IPS-18a (cell line): ENCODE measurements around the gene TMEM95.
"Not testable (repeated sequence)": the region's sequence is repeated elsewhere in the genome, so short reads cannot be mapped to it uniquely, and the experiment has no call there.

Experiments used
- H3K27ac ChIP-seq: one replicate; pipeline ENCODE4 v1.5.1; 2013; ENCODE audit warnings: low read length
- H3K27me3 ChIP-seq: one replicate; pipeline ENCODE4 v1.6.1; 2013; ENCODE audit warnings: mild to moderate bottlenecking, low read length; ENCODE audit not compliant: control insufficient read depth, insufficient read depth
- H3K36me3 ChIP-seq: one replicate; pipeline ENCODE4 v1.6.1; 2013; ENCODE audit warnings: low read depth, low read length; ENCODE audit not compliant: control insufficient read depth
- H3K4me1 ChIP-seq: one replicate; pipeline ENCODE4 v1.6.1; 2013; ENCODE audit warnings: low read depth, low read length; ENCODE audit not compliant: control insufficient read depth
- H3K4me3 ChIP-seq: one replicate; pipeline ENCODE4 v1.5.1; 2013; ENCODE audit warnings: low read length
- H3K9ac ChIP-seq: one replicate; pipeline ENCODE4 v1.6.1; 2013; ENCODE audit warnings: mild to moderate bottlenecking, low read length, moderate library complexity
- H3K9me3 ChIP-seq: one replicate; pipeline ENCODE4 v1.6.1; 2013; ENCODE audit warnings: low read depth, low read length; ENCODE audit not compliant: control insufficient read depth

TMEM95 gene

DNA sequence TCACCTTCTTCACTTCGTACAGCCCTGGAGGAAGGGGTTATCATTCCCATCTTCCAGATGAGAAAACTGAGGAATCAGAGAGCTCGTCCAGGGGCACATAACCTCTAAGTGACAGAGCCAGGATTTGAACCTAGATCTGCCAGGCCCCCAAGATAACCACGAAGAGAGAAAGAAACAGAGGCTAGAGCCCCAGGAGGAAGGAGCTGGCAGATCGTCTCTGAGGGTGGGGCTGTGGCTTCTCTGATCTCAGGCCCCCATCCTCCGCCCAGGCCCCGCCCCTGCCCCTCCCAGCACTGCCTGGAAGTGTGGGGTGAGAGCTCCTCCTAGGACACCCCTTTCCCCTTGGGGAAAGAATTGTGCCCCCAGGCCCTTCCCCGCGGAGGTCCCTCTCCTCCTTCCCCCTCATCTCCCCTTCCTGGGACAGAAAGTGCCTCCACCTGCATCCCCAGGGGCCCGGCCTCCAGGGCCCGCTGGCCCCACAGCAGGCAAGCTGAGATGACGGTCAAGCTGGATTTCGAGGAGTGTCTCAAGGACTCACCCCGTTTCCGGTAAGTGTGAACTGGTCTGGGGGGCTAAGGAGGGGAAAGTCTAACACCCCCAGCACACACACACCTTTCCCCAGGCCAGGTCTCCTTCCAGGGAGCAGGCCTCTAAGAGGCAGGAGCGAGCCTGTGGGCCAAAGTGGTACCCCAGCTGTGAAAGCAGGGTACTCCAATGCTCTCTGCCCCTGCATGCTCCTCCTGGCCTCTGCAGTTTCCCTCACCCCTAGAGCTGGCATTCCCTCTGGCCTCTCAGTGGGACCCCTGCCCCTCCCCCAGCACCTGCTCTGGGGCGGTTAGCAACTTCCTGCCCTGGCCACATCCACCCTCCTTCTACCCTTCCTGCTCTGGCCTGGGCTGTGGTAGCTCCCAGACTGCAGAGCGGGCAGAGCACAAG is 18.4 kb upstream of the TMEM95 start, which contains the start of gene ACAP1:
Gene ACAP1, plus strand, starts transcription at position 290 of the 936 bp plus-strand sequence. Its CDS starts 206 bp downstream, at position 496.
- Histone ChIP-seq H3K36me3 (no peaks in the 10 kb centered on the region), H3K4me1 (peaks cover 13% of the 10 kb centered on the region), H3K9me3 (no peaks in the 10 kb centered on the region), H3K27ac (no peak within 1 kb of the TSS), H3K27me3 (no peaks in the 10 kb centered on the region), H3K4me3 (peak within 1 kb of the TSS; percentile 20), H3K9ac (peak within 1 kb of the TSS; percentile 39)

GRCh38 chr17:7337600-7337999 is 17.4 kb upstream of the TMEM95 start:
- H3K4me1 ChIP-seq, result peaks cover 13% of the 10 kb centered on the region
- not testable (repeated sequence) for H3K9ac ChIP-seq, H3K27me3 ChIP-seq, H3K27ac ChIP-seq, H3K4me3 ChIP-seq, H3K36me3 ChIP-seq, H3K9me3 ChIP-seq

- Histone ChIP-seq H3K36me3 (no peaks in the 10 kb centered on the region), H3K4me1 (peaks cover 13% of the 10 kb centered on the region), H3K27me3 (no peaks in the 10 kb centered on the region), H3K9me3 (no peaks in the 10 kb centered on the region), H3K4me3 (no peak overlapping the region), H3K9ac (no peak overlapping the region), H3K27ac (no peak overlapping the region)
Measured at GRCh38 chr17:7340179-7340578, 14.8 kb upstream of the TMEM95 start.

DNA sequence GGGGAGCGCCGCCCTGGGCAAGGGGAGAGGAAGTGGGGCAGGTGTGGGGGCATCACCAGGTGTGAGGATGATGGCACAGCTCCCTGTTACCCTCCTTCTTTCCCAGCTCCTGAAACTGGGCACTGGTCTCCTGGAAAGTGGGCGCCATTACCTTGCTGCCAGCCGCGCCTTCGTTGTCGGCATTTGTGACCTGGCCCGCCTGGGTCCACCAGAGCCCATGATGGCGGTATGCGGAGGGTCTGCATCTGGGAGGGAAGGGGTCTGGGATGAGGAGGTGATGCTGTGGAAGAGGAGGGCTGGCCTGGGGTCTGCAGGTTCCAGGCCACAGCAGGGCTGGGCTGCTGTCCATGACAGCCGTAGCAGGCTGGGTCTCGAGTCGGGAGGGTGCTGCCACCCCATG is 13.1 kb upstream of the TMEM95 start:
- H3K4me3 ChIP-seq, result no peak overlapping the region
- no peak overlapping the region for H3K9ac ChIP-seq
- H3K36me3 ChIP-seq, result no peaks in the 10 kb centered on the region
- H3K27me3 ChIP-seq, result no peaks in the 10 kb centered on the region
- peaks cover 5% of the 10 kb centered on the region for H3K4me1 ChIP-seq
- no peak overlapping the region for H3K27ac ChIP-seq
- no peaks in the 10 kb centered on the region for H3K9me3 ChIP-seq

GRCh38 chr17:7343250-7343649 is 11.7 kb upstream of the TMEM95 start:
- Histone ChIP-seq H3K9me3 (no peaks in the 10 kb centered on the region), H3K27ac (no peak overlapping the region), H3K27me3 (no peaks in the 10 kb centered on the region), H3K9ac (no peak overlapping the region), H3K4me1 (no peaks in the 10 kb centered on the region), H3K4me3 (no peak overlapping the region), H3K36me3 (no peaks in the 10 kb centered on the region)

DNA sequence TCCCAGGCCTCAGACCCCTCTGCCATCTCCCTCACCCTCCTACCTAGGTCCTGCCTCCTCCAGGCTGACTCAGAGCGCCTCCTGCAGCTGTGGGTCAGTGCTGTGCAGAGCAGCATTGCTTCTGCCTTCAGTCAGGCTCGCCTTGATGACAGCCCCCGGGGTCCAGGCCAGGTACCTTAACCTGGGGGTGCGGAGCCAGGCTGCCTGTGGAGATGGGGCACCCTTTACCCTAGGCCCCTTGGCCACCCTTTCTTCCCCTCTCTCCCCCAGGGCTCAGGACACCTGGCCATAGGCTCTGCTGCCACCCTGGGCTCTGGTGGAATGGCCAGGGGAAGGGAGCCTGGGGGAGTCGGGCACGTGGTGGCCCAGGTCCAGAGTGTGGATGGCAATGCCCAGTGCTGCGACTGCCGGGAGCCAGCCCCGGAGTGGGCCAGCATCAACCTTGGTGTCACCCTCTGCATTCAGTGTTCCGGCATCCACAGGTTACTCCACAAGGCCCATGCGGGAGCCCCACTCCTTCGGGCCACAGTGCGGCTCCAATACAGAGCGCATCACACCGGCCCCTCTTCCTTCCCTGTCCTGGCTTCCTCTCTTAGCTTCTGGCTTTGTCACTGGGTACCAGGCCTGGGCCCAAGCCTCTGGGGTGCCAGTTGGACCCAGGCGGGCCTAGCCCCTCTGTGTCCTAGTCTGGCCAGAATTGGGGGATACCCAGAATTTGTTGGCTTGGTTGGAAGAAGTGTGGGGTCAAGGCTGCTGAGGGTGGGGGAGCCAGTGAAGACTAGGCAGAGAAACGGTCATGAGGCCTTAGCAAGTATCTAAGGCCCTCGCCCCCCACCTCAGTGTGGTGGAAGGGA is 8.0 kb upstream of the TMEM95 start:
- Histone ChIP-seq H3K4me3 (no peak overlapping the region), H3K27me3 (peaks cover 5% of the 10 kb centered on the region), H3K4me1 (peaks cover 7% of the 10 kb centered on the region), H3K27ac (no peak overlapping the region), H3K36me3 (no peaks in the 10 kb centered on the region), H3K9ac (no peak overlapping the region), H3K9me3 (no peaks in the 10 kb centered on the region)

DNA sequence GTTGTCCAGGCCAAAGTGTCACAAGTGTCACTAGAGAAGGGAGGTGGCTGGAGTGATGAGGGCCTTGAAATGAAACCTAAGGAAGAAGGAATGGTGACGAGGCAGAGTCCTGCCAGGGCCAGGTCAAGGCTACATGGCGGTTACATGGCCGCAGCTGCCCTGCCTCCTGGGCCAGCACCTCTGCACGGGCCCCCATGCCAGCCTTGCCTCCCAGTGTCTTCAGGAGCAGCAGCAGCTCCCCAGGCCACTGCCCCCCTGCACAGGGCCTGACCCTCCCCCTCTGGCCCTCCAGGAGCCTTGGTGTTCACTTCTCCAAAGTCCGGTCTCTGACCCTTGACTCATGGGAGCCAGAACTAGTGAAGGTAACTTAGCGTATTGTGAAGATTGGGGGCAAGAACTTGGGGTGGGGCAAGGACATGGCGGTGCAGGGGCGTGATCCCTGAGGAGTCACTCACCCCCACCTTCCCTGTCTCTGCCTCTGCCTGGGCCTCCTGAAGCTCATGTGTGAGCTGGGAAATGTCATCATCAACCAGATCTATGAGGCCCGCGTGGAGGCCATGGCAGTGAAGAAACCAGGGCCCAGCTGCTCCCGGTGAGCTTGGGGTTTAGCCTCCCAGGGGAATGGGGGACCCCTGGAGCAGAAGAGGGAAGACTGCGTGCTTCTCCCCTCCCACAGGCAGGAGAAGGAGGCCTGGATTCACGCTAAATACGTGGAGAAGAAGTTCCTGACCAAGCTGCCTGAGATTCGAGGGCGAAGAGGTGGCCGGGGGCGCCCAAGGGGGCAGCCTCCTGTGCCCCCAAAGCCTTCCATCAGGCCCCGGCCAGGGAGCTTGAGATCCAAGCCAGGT is 7.1 kb upstream of the TMEM95 start:
- H3K9me3 ChIP-seq, result no peaks in the 10 kb centered on the region
- peaks cover 5% of the 10 kb centered on the region for H3K27me3 ChIP-seq
- H3K27ac ChIP-seq, result no peak overlapping the region
- H3K4me1 ChIP-seq, result peaks cover 11% of the 10 kb centered on the region
- H3K9ac ChIP-seq, result no peak overlapping the region
- H3K4me3 ChIP-seq, result no peak overlapping the region
- no peaks in the 10 kb centered on the region for H3K36me3 ChIP-seq

DNA sequence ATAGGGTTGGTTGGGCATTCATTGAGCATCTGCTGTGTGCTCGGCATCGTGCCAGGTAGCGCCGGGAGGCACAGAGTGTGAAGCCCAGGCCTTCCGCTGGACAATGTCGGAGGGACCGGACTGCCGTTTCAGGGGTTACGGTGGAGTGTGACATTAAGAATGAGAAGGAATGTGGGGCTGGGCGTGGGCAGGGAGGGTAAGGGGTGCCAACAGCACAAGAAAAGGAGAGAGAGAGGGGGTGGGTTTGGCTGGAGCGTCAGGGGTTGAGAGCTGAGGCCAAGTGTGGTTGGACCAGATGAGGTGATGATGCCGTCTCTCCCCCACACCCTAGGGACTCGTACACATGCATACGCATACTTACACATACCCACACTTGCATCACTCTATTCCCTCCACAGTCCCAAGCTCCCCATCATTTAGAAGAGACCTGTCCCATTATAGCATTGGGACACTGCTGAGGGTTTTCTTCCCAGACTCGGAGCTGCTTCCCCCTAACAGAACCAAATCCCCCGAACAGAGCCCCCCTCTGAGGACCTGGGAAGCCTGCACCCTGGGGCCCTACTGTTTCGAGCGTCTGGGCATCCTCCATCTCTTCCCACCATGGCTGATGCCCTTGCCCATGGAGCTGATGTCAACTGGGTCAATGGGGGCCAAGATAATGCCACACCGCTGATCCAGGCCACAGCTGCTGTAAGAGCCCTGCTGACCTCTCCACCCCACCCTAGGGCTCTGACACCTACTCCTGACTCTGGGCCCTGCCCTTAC is 6.3 kb upstream of the TMEM95 start:
- peaks cover 11% of the 10 kb centered on the region for H3K4me1 ChIP-seq
- H3K27ac ChIP-seq, result no peak overlapping the region
- H3K4me3 ChIP-seq, result no peak overlapping the region
- H3K36me3 ChIP-seq, result no peaks in the 10 kb centered on the region
- no peaks in the 10 kb centered on the region for H3K9me3 ChIP-seq
- peaks cover 5% of the 10 kb centered on the region for H3K27me3 ChIP-seq
- no peak overlapping the region for H3K9ac ChIP-seq

GRCh38 chr17:7351665-7352502 is 3.1 kb upstream of the TMEM95 start, which contains the start of gene KCTD11:
TSS of gene KCTD11 (plus strand) at chr17:7352162.
- Histone ChIP-seq H3K9ac (peak within 1 kb of the TSS; percentile 66), H3K27ac (no peak within 1 kb of the TSS), H3K27me3 (peaks cover 5% of the 10 kb centered on the region), H3K36me3 (no peaks in the 10 kb centered on the region), H3K9me3 (no peaks in the 10 kb centered on the region), H3K4me1 (peaks cover 16% of the 10 kb centered on the region), H3K4me3 (peak within 1 kb of the TSS; percentile 74)

GRCh38 chr17:7352503-7352889 is 2.5 kb upstream of the TMEM95 start:
- Histone ChIP-seq H3K36me3 (no peaks in the 10 kb centered on the region), H3K27ac (no peak overlapping the region), H3K9me3 (no peaks in the 10 kb centered on the region), H3K9ac (peak overlapping the region; percentile 66), H3K4me3 (peak overlapping the region; percentile 74), H3K4me1 (peaks cover 16% of the 10 kb centered on the region), H3K27me3 (peaks cover 5% of the 10 kb centered on the region)
